Measurements from ENCODE around the gene BMP2K. TPM values are rescaled to one million over a fixed set of nuclear protein-coding genes. Genes with fewer than 3 reads are reported as not detected.

BMP2K gene
- total and polyA plus RNA-seq, 8 donors = 4.8 to 27.3 (median 6.0) TPM

GRCh38 chr4:78774417-78774816, 1.7 kb upstream of the BMP2K start:
- Histone ChIP-seq H3K4me3 (no peak overlapping the region), H3K36me3 (no peaks in the 10 kb centered on the region), H3K27me3 (no peaks in the 10 kb centered on the region), H3K9me3 (no peaks in the 10 kb centered on the region), H3K27ac (no peak overlapping the region), H3K4me1 (peaks cover 0 to 6% (median 5%) of the 10 kb centered on the region in 3 donors)
- ATAC-seq (no peak), FAIRE-seq (no peak), DNase-seq (no peak)
- WGBS, 2 donors = 58 to 59% methylated on average over 3 of the region's 3 CpGs
- intact Hi-C loops (cut with DNase I) = no loop called here
- no peak for TF ChIP-seq CTCF (IDR thresholded peaks at IDR 0.05)

GRCh38 chr4:78775303-78776078, 659 bp upstream of the BMP2K start:
- Histone ChIP-seq H3K36me3 (no peaks in the 10 kb centered on the region), H3K9me3 (no peaks in the 10 kb centered on the region), H3K27me3 (no peaks in the 10 kb centered on the region), H3K4me1 (peaks cover 0 to 6% (median 5%) of the 10 kb centered on the region in 3 donors), H3K27ac (peak overlapping the region; percentile 94 to 98 (median 96)), H3K4me3 (peak overlapping the region; percentile 63 to 83 (median 73))
- no peak for FAIRE-seq
- no peak for TF ChIP-seq CTCF (IDR thresholded peaks at IDR 0.05)
- peak; percentile 87 to 94 (median 88) for DNase-seq
- intact Hi-C loops (cut with DNase I) = no loop called here
- whole genome bisulfite sequencing, 2 donors = 0 to 1% methylated on average over 47 to 54 of the region's 54 CpGs
- peak; percentile 91 to 95 (median 92) for ATAC-seq

GRCh38 chr4:78776729-78777575, 802 bp downstream of the BMP2K start:
- Histone ChIP-seq H3K27ac (peak overlapping the region; percentile 94 to 98 (median 96)), H3K4me1 (peaks cover 0 to 6% (median 5%) of the 10 kb centered on the region in 3 donors), H3K27me3 (no peaks in the 10 kb centered on the region), H3K36me3 (no peaks in the 10 kb centered on the region), H3K9me3 (no peaks in the 10 kb centered on the region), H3K4me3 (peak overlapping the region; percentile 63 to 83 (median 73))
- WGBS, 2 donors = 0 to 1% methylated on average over 28 of the region's 28 CpGs
- ATAC-seq = peak in 3 of 4 donors; percentile 29 to 43 (median 35)
- DNase-seq = peak; percentile 28 to 85 (median 42)
- FAIRE-seq = no peak
- no peak for TF ChIP-seq CTCF (IDR thresholded peaks at IDR 0.05)
- intact Hi-C loops (cut with DNase I) = no loop called here

- FAIRE-seq (no peak), ATAC-seq (no peak), DNase-seq (no peak)
- TF ChIP-seq CTCF (IDR thresholded peaks at IDR 0.05) = no peak
- Histone ChIP-seq H3K36me3 (no peaks in the 10 kb centered on the region), H3K4me3 (peak overlapping the region in 3 of 4 donors; percentile 73 to 83 (median 73)), H3K9me3 (no peaks in the 10 kb centered on the region), H3K4me1 (peaks cover 0 to 11% (median 8%) of the 10 kb centered on the region in 3 donors), H3K27me3 (no peaks in the 10 kb centered on the region), H3K27ac (no peak overlapping the region)
- intact Hi-C loops (cut with DNase I) = no loop called here
- WGBS, 2 donors = 35 to 41% methylated on average over 8 of the region's 8 CpGs
These were observed 1.4 kb downstream of the BMP2K start for GRCh38 chr4:78777576-78777940.
